ENCODE data around the gene ATP13A2. TPM values are rescaled to one million over a fixed set of nuclear protein-coding genes. Genes with fewer than 3 reads are reported as not detected.

The ATP13A2 gene
- polyA plus RNA-seq, 3 donors, result 17.6 to 37.8 (median 19.5) TPM

GRCh38 chr1:16975838-16976237 is 35.9 kb downstream of the ATP13A2 start:
- H3K36me3 ChIP-seq (replicated peaks in 1 of 2; ENCODE audit: control insufficient read depth in 1 of 2, insufficient read depth in 2 of 2, low read length in 2 of 2), result no peaks in the 10 kb centered on the region
- H3K4me1 ChIP-seq (ENCODE audit: control insufficient read depth in 1 of 2, insufficient read depth in 2 of 2, low read length in 2 of 2), result peaks cover 3 to 10% of the 10 kb centered on the region in 2 donors
- WGBS (ENCODE audit: insufficient coverage), result 98% methylated on average over 14 of the region's 14 CpGs

GRCh38 chr1:16975211-16975610 is 36.5 kb downstream of the ATP13A2 start:
- Histone ChIP-seq H3K9me3 (replicated peaks in 1 of 2; ENCODE audit: control insufficient read depth in 1 of 2, insufficient read depth in 1 of 2, low read length in 2 of 2) (peaks cover 0 to 6% of the 10 kb centered on the region in 2 donors), H3K79me2 (ENCODE audit: insufficient read depth, low read length) (no peaks in the 10 kb centered on the region), H3K27me3 (ENCODE audit: control insufficient read depth in 2 of 2, insufficient read depth in 2 of 2, low read length in 2 of 2) (peaks cover 9 to 17% of the 10 kb centered on the region in 2 donors), H3K36me3 (replicated peaks in 1 of 2; ENCODE audit: control insufficient read depth in 1 of 2, insufficient read depth in 2 of 2, low read length in 2 of 2) (no peaks in the 10 kb centered on the region), H3K4me3 (replicated peaks in 1 of 3; ENCODE audit: low read depth in 2 of 3, low read length in 3 of 3) (no peak overlapping the region), H3K27ac (ENCODE audit: low read depth in 1 of 2, low read length in 2 of 2) (no peak overlapping the region), H3K9ac (ENCODE audit: insufficient read depth, low read length, poor library complexity, severe bottlenecking) (no peak overlapping the region), H3K4me1 (ENCODE audit: control insufficient read depth in 1 of 2, insufficient read depth in 2 of 2, low read length in 2 of 2) (peaks cover 0 to 4% of the 10 kb centered on the region in 2 donors), H2AFZ (ENCODE audit: insufficient read depth, low read depth, low read length, poor library complexity, severe bottlenecking) (no peak overlapping the region), H3K4me2 (replicated peaks; ENCODE audit: extremely low read depth, low read length, poor library complexity, severe bottlenecking) (no peak overlapping the region), H4K20me1 (ENCODE audit: insufficient read depth, low read length) (no peaks in the 10 kb centered on the region)
- DNase-seq, result no peak
- intact Hi-C loops (cut with micrococcal nuclease), result no loop called here
- no peak overlapping the region for H3K4me3 Mint-ChIP-seq
- H3K27ac Mint-ChIP-seq, result no peak overlapping the region
- peaks cover 4% of the 10 kb centered on the region for H3K4me1 Mint-ChIP-seq
- WGBS (ENCODE audit: insufficient coverage), result 79% methylated on average over 6 of the region's 14 CpGs
- H3K27me3 Mint-ChIP-seq (ENCODE audit: low read depth in 3 of 3), result peaks cover 20 to 26% (median 24%) of the 10 kb centered on the region in 3 donors
- H3K36me3 Mint-ChIP-seq, result peaks cover 2 to 3% of the 10 kb centered on the region in 2 donors
- H3K9me3 Mint-ChIP-seq, result peaks cover 0 to 1% (median 0%) of the 10 kb centered on the region in 7 donors
- TF ChIP-seq CTCF (IDR thresholded peaks at IDR 0.05), result no peak

More at GRCh38 chr1:16975838-16976237, 35.9 kb downstream of the ATP13A2 start:
- intact Hi-C loops (cut with micrococcal nuclease), result no loop called here
- Histone ChIP-seq H3K27ac (ENCODE audit: low read depth in 1 of 2, low read length in 2 of 2) (no peak overlapping the region), H4K20me1 (ENCODE audit: insufficient read depth, low read length) (no peaks in the 10 kb centered on the region), H3K4me3 (replicated peaks in 1 of 3; ENCODE audit: low read depth in 2 of 3, low read length in 3 of 3) (no peak overlapping the region), H3K4me2 (replicated peaks; ENCODE audit: extremely low read depth, low read length, poor library complexity, severe bottlenecking) (no peak overlapping the region), H3K9me3 (replicated peaks in 1 of 2; ENCODE audit: control insufficient read depth in 1 of 2, insufficient read depth in 1 of 2, low read length in 2 of 2) (peaks cover 0 to 10% of the 10 kb centered on the region in 2 donors), H2AFZ (ENCODE audit: insufficient read depth, low read depth, low read length, poor library complexity, severe bottlenecking) (no peak overlapping the region), H3K79me2 (ENCODE audit: insufficient read depth, low read length) (no peaks in the 10 kb centered on the region), H3K27me3 (ENCODE audit: control insufficient read depth in 2 of 2, insufficient read depth in 2 of 2, low read length in 2 of 2) (peaks cover 9 to 22% of the 10 kb centered on the region in 2 donors), H3K9ac (ENCODE audit: insufficient read depth, low read length, poor library complexity, severe bottlenecking) (no peak overlapping the region)
- TF ChIP-seq CTCF (IDR thresholded peaks at IDR 0.05), result no peak
- DNase-seq, result no peak
- Mint-ChIP-seq H3K9me3 (peaks cover 0 to 3% (median under 1%) of the 10 kb centered on the region in 7 donors), H3K27ac (no peak overlapping the region), H3K36me3 (peaks cover 2 to 5% of the 10 kb centered on the region in 2 donors), H3K4me3 (no peak overlapping the region), H3K27me3 (ENCODE audit: low read depth in 3 of 3) (peaks cover 23 to 30% (median 30%) of the 10 kb centered on the region in 3 donors), H3K4me1 (peaks cover 8% of the 10 kb centered on the region)
